Liver (tissue), 9 donors: ENCODE results near the gene HOXB3. TPM values are rescaled to one million over a fixed set of nuclear protein-coding genes. Genes with fewer than 3 reads are reported as not detected.
"Not testable (repeated sequence)": the region's sequence is repeated elsewhere in the genome, so short reads cannot be mapped to it uniquely, and the experiment has no call there.

Experiments
- DNase-seq: peaks from one replicate; pipeline ENCODE4 v3.0.0-alpha.2; 2017; ENCODE audit warnings: low spot score
- H3K27ac ChIP-seq, 2 donors: one replicate each; pipeline ENCODE4 v1.7.0; 2013; ENCODE audit warnings: inconsistent platforms in 2 of 2, low read length in 2 of 2, control low read depth in 1 of 2, low read depth in 1 of 2, mild to moderate bottlenecking in 1 of 2
- H3K27me3 ChIP-seq, 4 donors: one replicate each; pipeline versions ENCODE4 v1.6.1 to v1.7.0; 2013; ENCODE audit warnings: low read length in 3 of 4, inconsistent platforms in 1 of 4, mild to moderate bottlenecking in 1 of 4, moderate library complexity in 1 of 4; ENCODE audit not compliant: control insufficient read depth in 4 of 4, insufficient read depth in 4 of 4
- H3K36me3 ChIP-seq, 4 donors: one replicate each; pipeline versions ENCODE4 v1.6.1 to v1.7.0; 2013; ENCODE audit warnings: low read length in 3 of 4, mild to moderate bottlenecking in 3 of 4, low read depth in 1 of 4, moderate library complexity in 1 of 4; ENCODE audit not compliant: control insufficient read depth in 4 of 4, insufficient read depth in 3 of 4
- H3K4me1 ChIP-seq, 4 donors: one replicate each; pipeline versions ENCODE4 v1.6.1 to v1.7.0; 2013; ENCODE audit warnings: low read length in 3 of 4, mild to moderate bottlenecking in 3 of 4, moderate library complexity in 1 of 4; ENCODE audit not compliant: control insufficient read depth in 4 of 4, insufficient read depth in 4 of 4
- H3K4me3 ChIP-seq, 3 donors: one replicate each; pipeline versions ENCODE4 v1.6.1 to v1.7.0; 2013; ENCODE audit warnings: low read length in 3 of 3, control low read depth in 1 of 3, low read depth in 1 of 3, mild to moderate bottlenecking in 1 of 3
- H3K9ac ChIP-seq, 2 donors: one replicate each; pipeline ENCODE4 v1.7.0; 2013; ENCODE audit warnings: low read length in 2 of 2, mild to moderate bottlenecking in 2 of 2, moderate library complexity in 2 of 2, control low read depth in 1 of 2, low read depth in 1 of 2
- H3K9me3 ChIP-seq, 4 donors: one replicate each; pipeline versions ENCODE4 v1.6.1 to v1.7.0; 2013; ENCODE audit warnings: low read length in 3 of 4; ENCODE audit not compliant: control insufficient read depth in 4 of 4
- FOXA1 ChIP-seq: IDR thresholded peaks from 2 replicates; pipeline ENCODE4 v1.6.1; 2016; ENCODE audit warnings: antibody characterized with exemption
- GABPA ChIP-seq, 2 donors: IDR thresholded peaks in 1 of 2; conservative IDR thresholded peaks in 1 of 2; 2 replicates each; pipeline ENCODE4 v1.6.1; 2016; ENCODE audit warnings: antibody characterized with exemption in 2 of 2, mild to moderate bottlenecking in 1 of 2, moderate library complexity in 1 of 2
- HNF4A ChIP-seq, 2 donors: conservative IDR thresholded peaks; 2 replicates each; pipeline ENCODE4 v1.6.1; 2016; ENCODE audit warnings: antibody characterized with exemption in 2 of 2, mild to moderate bottlenecking in 2 of 2
- JUND ChIP-seq, 2 donors: IDR thresholded peaks; 2 replicates each; pipeline ENCODE4 v1.6.1; 2016; ENCODE audit warnings: antibody characterized with exemption in 2 of 2
- NR2F2 ChIP-seq: IDR thresholded peaks from 2 replicates; pipeline ENCODE4 v1.6.1; 2016; ENCODE audit warnings: antibody characterized with exemption
- RAD21 ChIP-seq, 2 donors: IDR thresholded peaks; 2 replicates each; pipeline ENCODE4 v1.6.1; 2016; ENCODE audit warnings: antibody characterized with exemption in 2 of 2, mild to moderate bottlenecking in 2 of 2
- RXRA ChIP-seq, 2 donors: IDR thresholded peaks; 2 replicates each; pipeline ENCODE4 v1.6.1; 2017 to 2018; ENCODE audit warnings: antibody characterized with exemption in 2 of 2, mild to moderate bottlenecking in 1 of 2
- SP1 ChIP-seq: IDR thresholded peaks from 2 replicates; pipeline ENCODE4 v1.6.1; 2018; ENCODE audit warnings: antibody characterized with exemption, mild to moderate bottlenecking
- TAF1 ChIP-seq: conservative IDR thresholded peaks from 2 replicates; pipeline ENCODE4 v1.6.1; 2016; ENCODE audit warnings: antibody characterized with exemption, mild to moderate bottlenecking
- YY1 ChIP-seq: IDR thresholded peaks from 2 replicates; pipeline ENCODE4 v1.6.1; 2016; ENCODE audit warnings: antibody characterized with exemption, mild to moderate bottlenecking
- WGBS: extraction: QIAGEN DNeasy Blood & Tissue Kit; methylation state at CpG from one replicate; pipeline ENCODE4 v1.1.7; 2013; 5-methylcytosine and 5-hydroxymethylcytosine counted together
- polyA plus RNA-seq, 2 donors: library from polyadenylated mRNA; stranded (reverse) in 1 of 2; unstranded in 1 of 2; fragments of 200-250 nt in 1 of 2; fragments of >200 nt in 1 of 2; fragmentation: Nextera tagmentation in 1 of 2; extraction: Ambion mirVana in 1 of 2; gene quantifications; one replicate each; pipeline versions ENCODE4 v1.2.1 to v1.2.3, GENCODE V29; 2013 to 2015
- total RNA-seq, 2 donors: library from RNA; depleted of rRNA; stranded (reverse); fragments of >200 nt; gene quantifications; one replicate each; pipeline ENCODE4 v1.2.3, GENCODE V29; 2014
- TF ChIP-seq, protein P1 (sequence below): IDR thresholded peaks from 2 replicates; pipeline ENCODE4 v1.6.1; 2016; ENCODE audit warnings: antibody characterized with exemption
- TF ChIP-seq, protein P2 (sequence below): IDR thresholded peaks from 2 replicates; pipeline ENCODE4 v1.6.1; 2016; ENCODE audit warnings: antibody characterized with exemption
- TF ChIP-seq, protein P3 (sequence below): fragments of 150-350 bp; IDR thresholded peaks from 2 replicates; pipeline ENCODE4 v1.5.1; 2017; ENCODE audit warnings: improper control_type of control experiment, low read depth, low read length; ENCODE audit not compliant: missing input control
- donor health status: healthy.
- donor health status: healthy.
- donor health status: healthy.
- donor health status: healthy.
- donor health status: healthy.

Gene HOXB3
- total and polyA plus RNA-seq, 4 donors = 0.75 to 2.2 (median 1.2) TPM

DNA sequence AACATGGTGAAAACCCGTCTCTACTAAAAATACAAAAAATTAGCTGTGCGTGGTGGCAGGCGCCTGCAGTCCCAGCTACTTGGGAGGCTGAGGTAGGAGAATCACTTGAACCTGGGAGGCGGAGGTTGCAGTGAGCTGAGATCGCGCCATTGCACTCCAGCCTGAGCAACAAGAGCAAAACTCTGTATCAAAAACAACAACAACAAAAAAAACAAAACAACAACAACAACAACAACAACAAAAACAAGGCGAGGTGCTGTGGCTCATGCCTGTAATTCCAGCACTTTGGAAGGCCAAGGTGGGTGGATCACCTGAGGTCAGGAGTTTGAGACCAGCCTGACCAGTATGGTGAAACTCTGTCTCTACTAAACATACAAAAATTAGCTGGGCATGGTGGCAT is 80.3 kb downstream of the HOXB3 start:
- H3K27me3 ChIP-seq, H3K4me3 ChIP-seq, H3K4me1 ChIP-seq, H3K9me3 ChIP-seq, H3K27ac ChIP-seq, H3K36me3 ChIP-seq, DNase-seq, H3K9ac ChIP-seq: not testable (repeated sequence)
- WGBS = 91% methylated on average over 7 of the region's 7 CpGs

DNA sequence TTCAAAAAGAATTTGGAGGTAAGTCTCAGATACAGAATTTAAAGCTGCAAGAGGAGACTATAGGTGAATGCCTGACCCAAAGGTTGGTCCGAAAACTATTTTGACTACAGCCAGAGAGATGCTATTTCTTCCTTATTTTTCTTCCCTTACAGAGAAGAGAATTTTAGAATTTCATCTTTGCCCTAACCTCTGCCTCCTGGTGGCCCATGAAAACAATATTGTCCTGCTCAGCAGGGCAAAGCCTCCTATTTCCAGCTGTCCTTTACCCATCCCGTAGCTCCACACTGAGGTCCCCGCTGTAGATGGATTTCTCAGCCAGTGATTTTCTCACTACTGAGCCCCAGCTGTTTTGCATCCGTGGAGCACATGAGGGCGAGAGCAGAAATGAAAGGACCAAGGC is 83.8 kb downstream of the HOXB3 start:
- H3K9ac ChIP-seq = no peak overlapping the region
- no peak overlapping the region for H3K27ac ChIP-seq
- H3K27me3 ChIP-seq = peaks cover 0 to 16% (median under 1%) of the 10 kb centered on the region in 4 donors
- WGBS = 57% methylated on average over 5 of the region's 5 CpGs
- H3K9me3 ChIP-seq = no peaks in the 10 kb centered on the region
- no peaks in the 10 kb centered on the region for H3K36me3 ChIP-seq
- H3K4me1 ChIP-seq = no peaks in the 10 kb centered on the region
- no peak for DNase-seq
- no peak overlapping the region for H3K4me3 ChIP-seq
- TF ChIP-seq RXRA (IDR thresholded peaks at IDR 0.05) (peak in 1 of 2 donors; percentile 9), SP1 (no peak)

DNA sequence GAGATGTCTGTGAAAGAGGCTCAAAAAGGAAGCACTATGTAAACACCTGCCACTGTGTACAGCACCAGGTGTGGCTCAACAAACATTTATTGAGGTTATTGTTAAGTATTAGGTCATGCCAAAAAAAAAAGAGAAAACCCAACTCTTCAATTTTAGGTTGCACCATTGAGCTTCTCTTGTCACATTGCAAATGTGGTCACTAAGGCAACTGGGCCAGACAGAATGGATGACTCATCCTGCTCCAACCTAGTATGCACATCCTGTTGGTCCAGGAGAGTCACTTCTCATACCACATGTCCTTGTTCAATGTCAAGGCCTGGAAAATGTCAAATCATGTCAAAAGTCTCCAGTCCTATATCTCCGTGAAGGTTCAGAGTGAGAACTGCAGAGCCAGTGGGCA is 84.3 kb downstream of the HOXB3 start:
- no peaks in the 10 kb centered on the region for H3K9me3 ChIP-seq
- TF ChIP-seq HNF4A (conservative IDR thresholded peaks at IDR 0.05) (no peak), YY1 (no peak), GABPA (IDR thresholded peaks at IDR 0.05 in 1 of 2, conservative IDR thresholded peaks at IDR 0.05 in 1 of 2) (no peak), JUND (IDR thresholded peaks at IDR 0.05) (peak; percentile 71 to 79)
- TF ChIP-seq, protein P1, sequence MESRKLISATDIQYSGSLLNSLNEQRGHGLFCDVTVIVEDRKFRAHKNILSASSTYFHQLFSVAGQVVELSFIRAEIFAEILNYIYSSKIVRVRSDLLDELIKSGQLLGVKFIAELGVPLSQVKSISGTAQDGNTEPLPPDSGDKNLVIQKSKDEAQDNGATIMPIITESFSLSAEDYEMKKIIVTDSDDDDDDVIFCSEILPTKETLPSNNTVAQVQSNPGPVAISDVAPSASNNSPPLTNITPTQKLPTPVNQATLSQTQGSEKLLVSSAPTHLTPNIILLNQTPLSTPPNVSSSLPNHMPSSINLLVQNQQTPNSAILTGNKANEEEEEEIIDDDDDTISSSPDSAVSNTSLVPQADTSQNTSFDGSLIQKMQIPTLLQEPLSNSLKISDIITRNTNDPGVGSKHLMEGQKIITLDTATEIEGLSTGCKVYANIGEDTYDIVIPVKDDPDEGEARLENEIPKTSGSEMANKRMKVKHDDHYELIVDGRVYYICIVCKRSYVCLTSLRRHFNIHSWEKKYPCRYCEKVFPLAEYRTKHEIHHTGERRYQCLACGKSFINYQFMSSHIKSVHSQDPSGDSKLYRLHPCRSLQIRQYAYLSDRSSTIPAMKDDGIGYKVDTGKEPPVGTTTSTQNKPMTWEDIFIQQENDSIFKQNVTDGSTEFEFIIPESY = no peak
- TF ChIP-seq, protein P2, sequence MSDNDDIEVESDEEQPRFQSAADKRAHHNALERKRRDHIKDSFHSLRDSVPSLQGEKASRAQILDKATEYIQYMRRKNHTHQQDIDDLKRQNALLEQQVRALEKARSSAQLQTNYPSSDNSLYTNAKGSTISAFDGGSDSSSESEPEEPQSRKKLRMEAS = no peak
- TF ChIP-seq, protein P3, sequence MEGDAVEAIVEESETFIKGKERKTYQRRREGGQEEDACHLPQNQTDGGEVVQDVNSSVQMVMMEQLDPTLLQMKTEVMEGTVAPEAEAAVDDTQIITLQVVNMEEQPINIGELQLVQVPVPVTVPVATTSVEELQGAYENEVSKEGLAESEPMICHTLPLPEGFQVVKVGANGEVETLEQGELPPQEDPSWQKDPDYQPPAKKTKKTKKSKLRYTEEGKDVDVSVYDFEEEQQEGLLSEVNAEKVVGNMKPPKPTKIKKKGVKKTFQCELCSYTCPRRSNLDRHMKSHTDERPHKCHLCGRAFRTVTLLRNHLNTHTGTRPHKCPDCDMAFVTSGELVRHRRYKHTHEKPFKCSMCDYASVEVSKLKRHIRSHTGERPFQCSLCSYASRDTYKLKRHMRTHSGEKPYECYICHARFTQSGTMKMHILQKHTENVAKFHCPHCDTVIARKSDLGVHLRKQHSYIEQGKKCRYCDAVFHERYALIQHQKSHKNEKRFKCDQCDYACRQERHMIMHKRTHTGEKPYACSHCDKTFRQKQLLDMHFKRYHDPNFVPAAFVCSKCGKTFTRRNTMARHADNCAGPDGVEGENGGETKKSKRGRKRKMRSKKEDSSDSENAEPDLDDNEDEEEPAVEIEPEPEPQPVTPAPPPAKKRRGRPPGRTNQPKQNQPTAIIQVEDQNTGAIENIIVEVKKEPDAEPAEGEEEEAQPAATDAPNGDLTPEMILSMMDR = no peak
- no peak for DNase-seq
- no peak overlapping the region for H3K4me3 ChIP-seq
- 59% methylated on average over 1 of the region's 1 CpG for WGBS
- no peaks in the 10 kb centered on the region for H3K36me3 ChIP-seq
- H3K9ac ChIP-seq = no peak overlapping the region
- no peaks in the 10 kb centered on the region for H3K4me1 ChIP-seq
- H3K27ac ChIP-seq = no peak overlapping the region
- peaks cover 0 to 20% (median under 1%) of the 10 kb centered on the region in 4 donors for H3K27me3 ChIP-seq

DNA sequence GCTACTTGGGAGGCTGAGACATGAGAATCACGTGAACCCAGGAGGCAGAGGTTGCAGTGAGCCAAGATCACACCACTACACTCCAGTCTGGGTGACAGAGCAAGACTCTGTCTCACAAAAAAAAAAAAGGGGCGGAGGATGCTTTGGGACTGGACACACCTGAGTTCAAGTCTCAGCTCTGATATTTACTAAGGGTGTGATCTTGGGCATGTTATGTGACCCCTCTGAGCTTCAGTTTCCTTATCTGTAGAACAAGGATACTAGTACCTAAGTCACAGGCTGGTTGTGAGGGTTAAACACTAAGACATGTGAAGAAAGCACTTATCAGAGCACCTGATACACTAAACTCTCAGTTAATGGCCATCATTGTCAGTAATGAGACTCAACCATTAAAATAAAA is 85.1 kb downstream of the HOXB3 start:
- H3K9me3 ChIP-seq = no peaks in the 10 kb centered on the region
- H3K36me3 ChIP-seq = no peaks in the 10 kb centered on the region
- peaks cover 0 to 20% (median under 1%) of the 10 kb centered on the region in 4 donors for H3K27me3 ChIP-seq
- 86% methylated on average over 2 of the region's 2 CpGs for WGBS
- no peak for TF ChIP-seq NR2F2
- no peak for TF ChIP-seq TAF1
- no peak for TF ChIP-seq RAD21 (IDR thresholded peaks at IDR 0.05)
- TF ChIP-seq, protein P3 = no peak
- TF ChIP-seq FOXA1 = no peak
- no peak overlapping the region for H3K9ac ChIP-seq
- no peak for DNase-seq
- H3K4me3 ChIP-seq = no peak overlapping the region
- no peaks in the 10 kb centered on the region for H3K4me1 ChIP-seq
- H3K27ac ChIP-seq = no peak overlapping the region
